GM23338 (cell line): ENCODE data around the gene WWOX. TPM values are rescaled to one million over a fixed set of nuclear protein-coding genes. Genes with fewer than 3 reads are reported as not detected.

ENCODE experiments used
- ATAC-seq: fragments of 200-7000 bp; cut with Tn5 transposase; 3 replicates; pipeline ENCODE4 v1.9.1; 2020
- DNase-seq: peaks from one replicate; pipeline ENCODE4 v3.0.0-alpha.2; 2015; ENCODE audit warnings: low spot score
- H2AFZ ChIP-seq: fragments of 200-600 bp; sonication (generic); 2 replicates; pipeline ENCODE4 v1.8.0; 2016; ENCODE audit warnings: antibody characterized with exemption, mild to moderate bottlenecking, moderate library complexity
- H3F3A ChIP-seq: fragments of 200-600 bp; sonication (generic); replicated peaks from 2 replicates; pipeline ENCODE4 v1.8.0; 2017; ENCODE audit warnings: antibody characterized with exemption, mixed run types, low read depth
- H3K27ac ChIP-seq: fragments of 200-600 bp; sonication (generic); 2 replicates; pipeline ENCODE4 v1.6.1; 2016; ENCODE audit warnings: low read depth
- H3K27me3 ChIP-seq: fragments of 200-600 bp; sonication (generic); 2 replicates; pipeline ENCODE4 v1.8.0; 2016; ENCODE audit warnings: mild to moderate bottlenecking, mixed run types, moderate library complexity; ENCODE audit not compliant: insufficient read depth
- H3K36me3 ChIP-seq: fragments of 200-600 bp; sonication (generic); 2 replicates; pipeline ENCODE4 v1.8.0; 2016; ENCODE audit warnings: mild to moderate bottlenecking; ENCODE audit not compliant: insufficient read depth
- H3K4me1 ChIP-seq: fragments of 200-600 bp; sonication (generic); 2 replicates; pipeline ENCODE4 v1.8.0; 2016; ENCODE audit warnings: mild to moderate bottlenecking, moderate library complexity; ENCODE audit not compliant: insufficient read depth
- H3K4me2 ChIP-seq: fragments of 200-600 bp; sonication (generic); 2 replicates; pipeline ENCODE4 v1.7.1; 2017; ENCODE audit warnings: mixed run types
- H3K4me3 ChIP-seq: fragments of 200-600 bp; sonication (generic); 2 replicates; pipeline ENCODE4 v1.6.1; 2016; ENCODE audit warnings: mixed run types
- H3K79me2 ChIP-seq: fragments of 200-600 bp; sonication (generic); replicated peaks from 2 replicates; pipeline ENCODE4 v1.8.0; 2017; ENCODE audit warnings: mild to moderate bottlenecking; ENCODE audit not compliant: insufficient read depth
- H3K9me2 ChIP-seq: fragments of 200-600 bp; sonication (generic); 2 replicates; pipeline ENCODE4 v1.8.0; 2017; ENCODE audit not compliant: insufficient read depth
- H4K20me1 ChIP-seq: fragments of 200-600 bp; sonication (generic); replicated peaks from 2 replicates; pipeline ENCODE4 v1.8.0; 2017; ENCODE audit warnings: mild to moderate bottlenecking; ENCODE audit not compliant: insufficient read depth
- H3K27ac Mint-ChIP-seq: 2 replicates; pipeline ENCODE4 v1.8.0; 2020; ENCODE audit warnings: inconsistent platforms, mild to moderate bottlenecking, moderate library complexity, mixed read lengths
- H3K27me3 Mint-ChIP-seq: 3 replicates; pipeline ENCODE4 v1.8.0; 2022; ENCODE audit warnings: low read depth, mild to moderate bottlenecking, moderate library complexity, mixed read lengths, inconsistent platforms; ENCODE audit not compliant: insufficient read depth, poor library complexity
- H3K36me3 Mint-ChIP-seq: 3 replicates; pipeline ENCODE4 v1.8.0; 2021; ENCODE audit warnings: low read depth, mild to moderate bottlenecking, inconsistent platforms, moderate library complexity, mixed read lengths
- H3K4me1 Mint-ChIP-seq: 3 replicates; pipeline ENCODE4 v1.8.0; 2020; ENCODE audit warnings: mild to moderate bottlenecking, inconsistent platforms, mixed read lengths
- H3K4me3 Mint-ChIP-seq: 3 replicates; pipeline ENCODE4 v1.8.0; 2021; ENCODE audit warnings: moderate library complexity, mild to moderate bottlenecking, inconsistent platforms, mixed read lengths
- H3K9me3 Mint-ChIP-seq: 3 replicates; pipeline ENCODE4 v1.8.0; 2020; ENCODE audit warnings: moderate library complexity, mild to moderate bottlenecking, inconsistent platforms, mixed read lengths
- CREB1 ChIP-seq: fragments of 250-450 bp; sonication (Bioruptor Pico); IDR thresholded peaks from 2 replicates; pipeline ENCODE4 v1.5.0; 2020; ENCODE audit warnings: low read depth, mild to moderate bottlenecking, moderate library complexity
- EZH2 ChIP-seq: fragments of 200-600 bp; sonication (generic); IDR thresholded peaks from one replicate; pipeline ENCODE4 v1.8.0; 2017; ENCODE audit warnings: antibody characterized with exemption, mild to moderate bottlenecking, low read depth; ENCODE audit not compliant: unreplicated experiment
- EZH2phosphoT487 ChIP-seq: fragments of 200-600 bp; sonication (generic); IDR thresholded peaks from one replicate; pipeline ENCODE4 v1.8.1; 2018; ENCODE audit warnings: antibody characterized with exemption; ENCODE audit not compliant: unreplicated experiment
- JUNB ChIP-seq: IDR thresholded peaks from one replicate; pipeline ENCODE4 v1.6.1; 2016; ENCODE audit warnings: antibody characterized with exemption; ENCODE audit not compliant: unreplicated experiment
- NANOG ChIP-seq: IDR thresholded peaks from 2 replicates; pipeline ENCODE4 v1.6.1; 2016; ENCODE audit warnings: antibody characterized with exemption, borderline replicate concordance
- POLR2AphosphoS5 ChIP-seq: IDR thresholded peaks from 2 replicates; pipeline ENCODE4 v1.6.1; 2016; ENCODE audit warnings: antibody characterized with exemption, low read depth
- STAT1 ChIP-seq: IDR thresholded peaks from one replicate; pipeline ENCODE4 v1.6.1; 2016; ENCODE audit warnings: antibody characterized with exemption; ENCODE audit not compliant: unreplicated experiment
- ZNF114 ChIP-seq: fragments of 250-450 bp; sonication (Bioruptor Pico); IDR thresholded peaks from 2 replicates; pipeline ENCODE4 v1.5.0; 2020; ENCODE audit warnings: mild to moderate bottlenecking, moderate library complexity
- ZNF331 ChIP-seq: fragments of 250-450 bp; sonication (Bioruptor Pico); IDR thresholded peaks from 2 replicates; pipeline ENCODE4 v1.5.0; 2020; ENCODE audit warnings: low read depth, mild to moderate bottlenecking, moderate library complexity
- polyA plus RNA-seq: library from polyadenylated mRNA; unstranded; fragments of >200 nt; fragmentation: Nextera tagmentation; extraction: Ambion mirVana; gene quantifications from 2 replicates; pipeline ENCODE4 v1.2.1, GENCODE V29; 2016
- total RNA-seq: library from RNA; depleted of rRNA; stranded (reverse); fragments of >200 nt; shearing (Covaris generic); gene quantifications from 2 replicates; pipeline ENCODE4 v1.2.3, GENCODE V29; 2014
- TF ChIP-seq, protein P1 (sequence below), 2 experiments: fragments of 200-600 bp in 1 of 2; sonication (generic) in 1 of 2; conservative IDR thresholded peaks; 2 replicates each; pipeline versions ENCODE4 v1.5.1 to v1.6.1; 2016 to 2017; ENCODE audit warnings: antibody characterized with exemption in 2 of 2, low read depth in 2 of 2, mild to moderate bottlenecking in 2 of 2, moderate library complexity in 1 of 2
- TF ChIP-seq, protein P2 (sequence below): IDR thresholded peaks from one replicate; pipeline ENCODE4 v1.6.1; 2018; ENCODE audit warnings: antibody characterized with exemption; ENCODE audit not compliant: unreplicated experiment
- TF ChIP-seq, protein P3 (sequence below): IDR thresholded peaks from 2 replicates; pipeline ENCODE4 v1.6.1; 2016; ENCODE audit warnings: antibody characterized with exemption
- TF ChIP-seq, protein P4 (sequence below): fragments of 250-450 bp; sonication (Bioruptor Pico); IDR thresholded peaks from 2 replicates; pipeline ENCODE4 v1.5.0; 2020; ENCODE audit warnings: mild to moderate bottlenecking, moderate library complexity

Gene WWOX
- total and polyA plus RNA-seq, 2 experiments from 2014 or later, result 10.0 to 19.3 TPM

DNA sequence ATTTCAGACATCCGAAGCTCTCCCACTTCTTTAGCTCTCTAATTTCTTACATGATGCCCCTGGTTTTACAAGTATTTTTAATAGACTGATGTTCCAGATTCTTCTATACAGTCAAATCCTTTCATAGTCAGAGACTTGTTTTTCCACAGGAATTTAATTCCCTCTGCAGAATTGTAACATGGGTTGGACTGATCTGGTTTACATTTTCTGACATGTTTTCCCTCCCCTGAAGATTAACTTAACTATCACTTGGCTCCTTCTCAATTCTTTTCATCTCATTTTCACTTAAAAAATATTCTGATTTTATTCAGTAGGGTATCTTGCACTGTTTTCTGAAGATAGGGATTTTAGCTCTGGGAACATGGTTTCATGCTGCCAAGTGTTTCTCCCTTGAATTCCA lies 1148.9 kb downstream of the WWOX start:
- no peaks in the 10 kb centered on the region for H3K79me2 ChIP-seq
- no peak overlapping the region for H3K27ac ChIP-seq
- H3K27me3 ChIP-seq, result no peaks in the 10 kb centered on the region
- H3K36me3 ChIP-seq, result no peaks in the 10 kb centered on the region
- Mint-ChIP-seq H3K4me1 (peaks cover 8% of the 10 kb centered on the region; the same call in 2 of the 3 replicates), H3K4me3 (no peak overlapping the region), H3K27ac (no peak overlapping the region), H3K36me3 (no peaks in the 10 kb centered on the region), H3K27me3 (peaks cover 2% of the 10 kb centered on the region), H3K9me3 (peaks cover 3% of the 10 kb centered on the region; the same call in 2 of the 3 replicates)
- no peak for ATAC-seq
- no peak for DNase-seq
- no peak overlapping the region for H3K4me2 ChIP-seq
- no peaks in the 10 kb centered on the region; the same call in 1 of the 2 replicates for H3K4me1 ChIP-seq
- no peak for TF ChIP-seq STAT1
- no peak for TF ChIP-seq NANOG
- TF ChIP-seq, protein P1, sequence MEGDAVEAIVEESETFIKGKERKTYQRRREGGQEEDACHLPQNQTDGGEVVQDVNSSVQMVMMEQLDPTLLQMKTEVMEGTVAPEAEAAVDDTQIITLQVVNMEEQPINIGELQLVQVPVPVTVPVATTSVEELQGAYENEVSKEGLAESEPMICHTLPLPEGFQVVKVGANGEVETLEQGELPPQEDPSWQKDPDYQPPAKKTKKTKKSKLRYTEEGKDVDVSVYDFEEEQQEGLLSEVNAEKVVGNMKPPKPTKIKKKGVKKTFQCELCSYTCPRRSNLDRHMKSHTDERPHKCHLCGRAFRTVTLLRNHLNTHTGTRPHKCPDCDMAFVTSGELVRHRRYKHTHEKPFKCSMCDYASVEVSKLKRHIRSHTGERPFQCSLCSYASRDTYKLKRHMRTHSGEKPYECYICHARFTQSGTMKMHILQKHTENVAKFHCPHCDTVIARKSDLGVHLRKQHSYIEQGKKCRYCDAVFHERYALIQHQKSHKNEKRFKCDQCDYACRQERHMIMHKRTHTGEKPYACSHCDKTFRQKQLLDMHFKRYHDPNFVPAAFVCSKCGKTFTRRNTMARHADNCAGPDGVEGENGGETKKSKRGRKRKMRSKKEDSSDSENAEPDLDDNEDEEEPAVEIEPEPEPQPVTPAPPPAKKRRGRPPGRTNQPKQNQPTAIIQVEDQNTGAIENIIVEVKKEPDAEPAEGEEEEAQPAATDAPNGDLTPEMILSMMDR (conservative IDR thresholded peaks at IDR 0.05; ENCODE audit: low read depth in 2 of 2), result no peak
- no peak for TF ChIP-seq EZH2phosphoT487
- TF ChIP-seq ZNF114 (CRISPR knock-in tag), result no peak
- TF ChIP-seq EZH2, result no peak
- no peak for TF ChIP-seq CREB1 (CRISPR knock-in tag)
- TF ChIP-seq, protein P2, sequence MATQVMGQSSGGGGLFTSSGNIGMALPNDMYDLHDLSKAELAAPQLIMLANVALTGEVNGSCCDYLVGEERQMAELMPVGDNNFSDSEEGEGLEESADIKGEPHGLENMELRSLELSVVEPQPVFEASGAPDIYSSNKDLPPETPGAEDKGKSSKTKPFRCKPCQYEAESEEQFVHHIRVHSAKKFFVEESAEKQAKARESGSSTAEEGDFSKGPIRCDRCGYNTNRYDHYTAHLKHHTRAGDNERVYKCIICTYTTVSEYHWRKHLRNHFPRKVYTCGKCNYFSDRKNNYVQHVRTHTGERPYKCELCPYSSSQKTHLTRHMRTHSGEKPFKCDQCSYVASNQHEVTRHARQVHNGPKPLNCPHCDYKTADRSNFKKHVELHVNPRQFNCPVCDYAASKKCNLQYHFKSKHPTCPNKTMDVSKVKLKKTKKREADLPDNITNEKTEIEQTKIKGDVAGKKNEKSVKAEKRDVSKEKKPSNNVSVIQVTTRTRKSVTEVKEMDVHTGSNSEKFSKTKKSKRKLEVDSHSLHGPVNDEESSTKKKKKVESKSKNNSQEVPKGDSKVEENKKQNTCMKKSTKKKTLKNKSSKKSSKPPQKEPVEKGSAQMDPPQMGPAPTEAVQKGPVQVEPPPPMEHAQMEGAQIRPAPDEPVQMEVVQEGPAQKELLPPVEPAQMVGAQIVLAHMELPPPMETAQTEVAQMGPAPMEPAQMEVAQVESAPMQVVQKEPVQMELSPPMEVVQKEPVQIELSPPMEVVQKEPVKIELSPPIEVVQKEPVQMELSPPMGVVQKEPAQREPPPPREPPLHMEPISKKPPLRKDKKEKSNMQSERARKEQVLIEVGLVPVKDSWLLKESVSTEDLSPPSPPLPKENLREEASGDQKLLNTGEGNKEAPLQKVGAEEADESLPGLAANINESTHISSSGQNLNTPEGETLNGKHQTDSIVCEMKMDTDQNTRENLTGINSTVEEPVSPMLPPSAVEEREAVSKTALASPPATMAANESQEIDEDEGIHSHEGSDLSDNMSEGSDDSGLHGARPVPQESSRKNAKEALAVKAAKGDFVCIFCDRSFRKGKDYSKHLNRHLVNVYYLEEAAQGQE, result no peak
- TF ChIP-seq, protein P3, sequence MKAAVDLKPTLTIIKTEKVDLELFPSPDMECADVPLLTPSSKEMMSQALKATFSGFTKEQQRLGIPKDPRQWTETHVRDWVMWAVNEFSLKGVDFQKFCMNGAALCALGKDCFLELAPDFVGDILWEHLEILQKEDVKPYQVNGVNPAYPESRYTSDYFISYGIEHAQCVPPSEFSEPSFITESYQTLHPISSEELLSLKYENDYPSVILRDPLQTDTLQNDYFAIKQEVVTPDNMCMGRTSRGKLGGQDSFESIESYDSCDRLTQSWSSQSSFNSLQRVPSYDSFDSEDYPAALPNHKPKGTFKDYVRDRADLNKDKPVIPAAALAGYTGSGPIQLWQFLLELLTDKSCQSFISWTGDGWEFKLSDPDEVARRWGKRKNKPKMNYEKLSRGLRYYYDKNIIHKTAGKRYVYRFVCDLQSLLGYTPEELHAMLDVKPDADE, result no peak
- TF ChIP-seq ZNF331 (CRISPR knock-in tag), result no peak
- TF ChIP-seq POLR2AphosphoS5, result no peak
- TF ChIP-seq, protein P4, sequence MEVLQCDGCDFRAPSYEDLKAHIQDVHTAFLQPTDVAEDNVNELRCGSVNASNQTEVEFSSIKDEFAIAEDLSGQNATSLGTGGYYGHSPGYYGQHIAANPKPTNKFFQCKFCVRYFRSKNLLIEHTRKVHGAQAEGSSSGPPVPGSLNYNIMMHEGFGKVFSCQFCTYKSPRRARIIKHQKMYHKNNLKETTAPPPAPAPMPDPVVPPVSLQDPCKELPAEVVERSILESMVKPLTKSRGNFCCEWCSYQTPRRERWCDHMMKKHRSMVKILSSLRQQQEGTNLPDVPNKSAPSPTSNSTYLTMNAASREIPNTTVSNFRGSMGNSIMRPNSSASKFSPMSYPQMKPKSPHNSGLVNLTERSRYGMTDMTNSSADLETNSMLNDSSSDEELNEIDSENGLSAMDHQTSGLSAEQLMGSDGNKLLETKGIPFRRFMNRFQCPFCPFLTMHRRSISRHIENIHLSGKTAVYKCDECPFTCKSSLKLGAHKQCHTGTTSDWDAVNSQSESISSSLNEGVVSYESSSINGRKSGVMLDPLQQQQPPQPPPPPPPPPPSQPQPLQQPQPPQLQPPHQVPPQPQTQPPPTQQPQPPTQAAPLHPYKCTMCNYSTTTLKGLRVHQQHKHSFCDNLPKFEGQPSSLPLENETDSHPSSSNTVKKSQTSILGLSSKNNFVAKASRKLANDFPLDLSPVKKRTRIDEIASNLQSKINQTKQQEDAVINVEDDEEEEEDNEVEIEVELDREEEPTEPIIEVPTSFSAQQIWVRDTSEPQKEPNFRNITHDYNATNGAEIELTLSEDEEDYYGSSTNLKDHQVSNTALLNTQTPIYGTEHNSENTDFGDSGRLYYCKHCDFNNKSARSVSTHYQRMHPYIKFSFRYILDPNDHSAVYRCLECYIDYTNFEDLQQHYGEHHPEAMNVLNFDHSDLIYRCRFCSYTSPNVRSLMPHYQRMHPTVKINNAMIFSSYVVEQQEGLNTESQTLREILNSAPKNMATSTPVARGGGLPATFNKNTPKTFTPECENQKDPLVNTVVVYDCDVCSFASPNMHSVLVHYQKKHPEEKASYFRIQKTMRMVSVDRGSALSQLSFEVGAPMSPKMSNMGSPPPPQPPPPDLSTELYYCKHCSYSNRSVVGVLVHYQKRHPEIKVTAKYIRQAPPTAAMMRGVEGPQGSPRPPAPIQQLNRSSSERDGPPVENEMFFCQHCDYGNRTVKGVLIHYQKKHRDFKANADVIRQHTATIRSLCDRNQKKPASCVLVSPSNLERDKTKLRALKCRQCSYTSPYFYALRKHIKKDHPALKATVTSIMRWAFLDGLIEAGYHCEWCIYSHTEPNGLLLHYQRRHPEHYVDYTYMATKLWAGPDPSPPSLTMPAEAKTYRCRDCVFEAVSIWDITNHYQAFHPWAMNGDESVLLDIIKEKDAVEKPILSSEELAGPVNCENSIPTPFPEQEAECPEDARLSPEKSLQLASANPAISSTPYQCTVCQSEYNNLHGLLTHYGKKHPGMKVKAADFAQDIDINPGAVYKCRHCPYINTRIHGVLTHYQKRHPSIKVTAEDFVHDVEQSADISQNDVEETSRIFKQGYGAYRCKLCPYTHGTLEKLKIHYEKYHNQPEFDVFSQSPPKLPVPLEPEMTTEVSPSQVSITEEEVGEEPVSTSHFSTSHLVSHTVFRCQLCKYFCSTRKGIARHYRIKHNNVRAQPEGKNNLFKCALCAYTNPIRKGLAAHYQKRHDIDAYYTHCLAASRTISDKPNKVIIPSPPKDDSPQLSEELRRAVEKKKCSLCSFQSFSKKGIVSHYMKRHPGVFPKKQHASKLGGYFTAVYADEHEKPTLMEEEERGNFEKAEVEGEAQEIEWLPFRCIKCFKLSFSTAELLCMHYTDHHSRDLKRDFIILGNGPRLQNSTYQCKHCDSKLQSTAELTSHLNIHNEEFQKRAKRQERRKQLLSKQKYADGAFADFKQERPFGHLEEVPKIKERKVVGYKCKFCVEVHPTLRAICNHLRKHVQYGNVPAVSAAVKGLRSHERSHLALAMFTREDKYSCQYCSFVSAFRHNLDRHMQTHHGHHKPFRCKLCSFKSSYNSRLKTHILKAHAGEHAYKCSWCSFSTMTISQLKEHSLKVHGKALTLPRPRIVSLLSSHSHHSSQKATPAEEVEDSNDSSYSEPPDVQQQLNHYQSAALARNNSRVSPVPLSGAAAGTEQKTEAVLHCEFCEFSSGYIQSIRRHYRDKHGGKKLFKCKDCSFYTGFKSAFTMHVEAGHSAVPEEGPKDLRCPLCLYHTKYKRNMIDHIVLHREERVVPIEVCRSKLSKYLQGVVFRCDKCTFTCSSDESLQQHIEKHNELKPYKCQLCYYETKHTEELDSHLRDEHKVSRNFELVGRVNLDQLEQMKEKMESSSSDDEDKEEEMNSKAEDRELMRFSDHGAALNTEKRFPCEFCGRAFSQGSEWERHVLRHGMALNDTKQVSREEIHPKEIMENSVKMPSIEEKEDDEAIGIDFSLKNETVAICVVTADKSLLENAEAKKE, result no peak
- no peak for TF ChIP-seq JUNB
- no peaks in the 10 kb centered on the region for H3F3A ChIP-seq
- no peak overlapping the region for H2AFZ ChIP-seq
- no peaks in the 10 kb centered on the region for H3K9me2 ChIP-seq
- no peak overlapping the region for H3K4me3 ChIP-seq
- H4K20me1 ChIP-seq, result no peaks in the 10 kb centered on the region
